ENCODE results near the gene ZNF827. TPM values are rescaled to one million over a fixed set of nuclear protein-coding genes. Genes with fewer than 3 reads are reported as not detected.

The ZNF827 gene
- total RNA-seq, 1 donor from 2014 or later = 11.2 TPM

DNA sequence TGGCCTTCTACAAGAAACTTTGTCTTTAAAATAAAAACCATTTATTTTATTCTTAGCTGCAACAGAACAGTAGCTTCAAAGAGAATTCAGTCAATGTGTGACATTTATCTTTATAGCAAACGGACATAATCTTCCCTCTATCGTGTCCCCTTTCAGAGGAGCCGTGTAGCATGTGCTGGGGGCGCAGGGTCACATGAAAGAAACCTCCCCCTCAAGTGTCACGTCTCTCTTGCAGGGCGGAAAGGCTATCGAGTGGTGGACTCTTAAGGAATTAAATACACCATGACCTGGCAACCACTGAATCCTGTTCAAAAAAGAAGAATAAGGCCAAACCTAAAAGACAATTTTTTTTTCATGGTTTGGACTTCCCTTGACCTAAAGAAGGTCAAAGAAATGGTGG lies 40.2 kb downstream of the ZNF827 start:
- DNase-seq (no peak), ATAC-seq (no peak)
- Histone ChIP-seq H3K4me1 (no peaks in the 10 kb centered on the region), H3K36me3 (peaks cover 5% of the 10 kb centered on the region), H3K4me3 (no peak overlapping the region), H3K27ac (no peak overlapping the region), H3K9me3 (no peaks in the 10 kb centered on the region), H3K27me3 (no peaks in the 10 kb centered on the region)
- TF ChIP-seq, protein P1, sequence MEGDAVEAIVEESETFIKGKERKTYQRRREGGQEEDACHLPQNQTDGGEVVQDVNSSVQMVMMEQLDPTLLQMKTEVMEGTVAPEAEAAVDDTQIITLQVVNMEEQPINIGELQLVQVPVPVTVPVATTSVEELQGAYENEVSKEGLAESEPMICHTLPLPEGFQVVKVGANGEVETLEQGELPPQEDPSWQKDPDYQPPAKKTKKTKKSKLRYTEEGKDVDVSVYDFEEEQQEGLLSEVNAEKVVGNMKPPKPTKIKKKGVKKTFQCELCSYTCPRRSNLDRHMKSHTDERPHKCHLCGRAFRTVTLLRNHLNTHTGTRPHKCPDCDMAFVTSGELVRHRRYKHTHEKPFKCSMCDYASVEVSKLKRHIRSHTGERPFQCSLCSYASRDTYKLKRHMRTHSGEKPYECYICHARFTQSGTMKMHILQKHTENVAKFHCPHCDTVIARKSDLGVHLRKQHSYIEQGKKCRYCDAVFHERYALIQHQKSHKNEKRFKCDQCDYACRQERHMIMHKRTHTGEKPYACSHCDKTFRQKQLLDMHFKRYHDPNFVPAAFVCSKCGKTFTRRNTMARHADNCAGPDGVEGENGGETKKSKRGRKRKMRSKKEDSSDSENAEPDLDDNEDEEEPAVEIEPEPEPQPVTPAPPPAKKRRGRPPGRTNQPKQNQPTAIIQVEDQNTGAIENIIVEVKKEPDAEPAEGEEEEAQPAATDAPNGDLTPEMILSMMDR (IDR thresholded peaks at IDR 0.05) = no peak
- intact Hi-C loops (cut with DNase I) = no loop called here

GRCh38 chr4:145895056-145895455 lies 43.6 kb downstream of the ZNF827 start:
- ATAC-seq = no peak
- Histone ChIP-seq H3K4me3 (no peak overlapping the region), H3K4me1 (no peaks in the 10 kb centered on the region), H3K36me3 (no peaks in the 10 kb centered on the region), H3K9me3 (no peaks in the 10 kb centered on the region), H3K27me3 (no peaks in the 10 kb centered on the region), H3K27ac (no peak overlapping the region)
- TF ChIP-seq, protein P1 (IDR thresholded peaks at IDR 0.05) = no peak
- no peak for DNase-seq
- intact Hi-C loops (cut with DNase I) = no loop called here

DNA sequence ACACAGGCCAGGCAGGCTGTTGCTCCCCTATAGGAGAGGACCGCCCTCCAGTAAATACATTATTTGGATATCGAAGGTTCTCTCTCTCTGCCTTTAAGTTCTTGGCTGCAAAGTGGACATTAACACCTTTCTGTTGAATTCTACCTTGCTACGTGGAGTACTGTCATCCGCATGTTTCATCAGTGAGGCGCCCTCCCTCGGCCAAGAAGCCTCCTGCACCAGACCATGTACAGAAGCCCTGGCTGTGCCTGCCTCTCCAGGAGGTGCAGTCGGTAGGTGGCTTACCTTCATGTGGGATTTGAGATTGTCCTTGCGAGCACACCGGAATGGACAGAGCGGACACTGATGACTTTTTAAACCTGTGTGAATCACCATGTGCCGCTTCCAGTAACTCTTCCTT lies 46.7 kb downstream of the ZNF827 start:
- Histone ChIP-seq H3K4me3 (no peak overlapping the region), H3K36me3 (no peaks in the 10 kb centered on the region), H3K4me1 (peaks cover 4% of the 10 kb centered on the region), H3K27me3 (no peaks in the 10 kb centered on the region), H3K9me3 (no peaks in the 10 kb centered on the region), H3K27ac (no peak overlapping the region)
- DNase-seq (no peak), ATAC-seq (no peak)
- intact Hi-C loops (cut with DNase I) = no loop called here
- TF ChIP-seq, protein P1 (IDR thresholded peaks at IDR 0.05) = no peak

GRCh38 chr4:145890689-145891088 lies 47.9 kb downstream of the ZNF827 start:
- no peaks in the 10 kb centered on the region for H3K9me3 ChIP-seq
- intact Hi-C loops (cut with DNase I) = no loop called here
- TF ChIP-seq, protein P1 (IDR thresholded peaks at IDR 0.05) = no peak
- ATAC-seq (no peak), DNase-seq (no peak)
- H3K4me3 ChIP-seq = no peak overlapping the region
- H3K4me1 ChIP-seq = peaks cover 7% of the 10 kb centered on the region
- H3K27me3 ChIP-seq = no peaks in the 10 kb centered on the region
- no peaks in the 10 kb centered on the region for H3K36me3 ChIP-seq
- H3K27ac ChIP-seq = no peak overlapping the region

GRCh38 chr4:145888393-145888792 lies 50.2 kb downstream of the ZNF827 start:
- Histone ChIP-seq H3K27me3 (no peaks in the 10 kb centered on the region), H3K4me1 (peaks cover 7% of the 10 kb centered on the region), H3K4me3 (no peak overlapping the region), H3K27ac (no peak overlapping the region), H3K9me3 (no peaks in the 10 kb centered on the region), H3K36me3 (no peaks in the 10 kb centered on the region)
- intact Hi-C loops (cut with DNase I) = no loop called here
- TF ChIP-seq, protein P1 (IDR thresholded peaks at IDR 0.05) = no peak
- ATAC-seq = no peak
- no peak for DNase-seq
